ENCODE data around the gene GSG1. TPM values are rescaled to one million over a fixed set of nuclear protein-coding genes. Genes with fewer than 3 reads are reported as not detected.
"Not testable (repeated sequence)": the region's sequence is repeated elsewhere in the genome, so short reads cannot be mapped to it uniquely, and the experiment has no call there.

GSG1 gene
- total RNA-seq, 8 experiments from 2014 or later, result 0.29 to 0.79 (median 0.46) TPM; not detected in 1

DNA sequence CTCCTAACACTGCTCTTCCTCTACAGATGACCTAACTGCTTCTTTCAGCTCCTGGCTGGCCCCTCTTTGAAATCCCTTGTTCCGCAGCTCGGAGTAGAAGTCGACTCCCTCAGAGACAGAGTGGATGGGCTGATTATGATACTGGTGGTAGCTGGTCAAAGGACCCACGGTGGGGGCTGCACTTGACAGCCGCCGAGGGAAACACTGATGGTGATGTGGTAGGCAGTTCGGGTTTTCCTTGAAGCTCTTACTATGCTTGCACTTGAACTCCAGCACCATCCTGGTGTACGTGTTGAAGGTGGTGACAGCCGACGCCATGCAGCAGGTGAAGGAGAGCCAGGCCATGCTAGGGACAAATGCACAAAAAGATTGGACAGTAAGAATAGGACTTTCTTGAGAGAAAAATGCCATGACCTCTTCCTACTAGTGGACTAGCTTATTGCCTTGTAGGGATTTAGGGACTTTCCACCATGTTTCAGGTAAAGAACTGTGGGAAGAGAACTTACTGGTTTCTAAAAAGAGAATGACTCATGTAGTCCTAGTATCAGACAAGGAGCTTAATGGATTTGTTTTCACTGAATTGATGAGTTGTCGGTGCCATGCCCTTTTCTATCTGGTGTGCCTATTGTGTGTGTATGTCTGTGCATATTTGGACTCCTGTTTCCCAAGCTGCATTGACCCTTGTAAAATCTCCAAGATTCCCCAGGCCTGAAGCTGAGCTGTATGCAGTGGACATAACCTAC lies 18.4 kb downstream of the GSG1 start:
- in situ Hi-C loops (cut with MboI; ENCODE audit: low pct_unique_long_range_greater_than_20kb in 2 of 9, low sequenced_read_pairs in 9 of 9, unreplicated experiment in 9 of 9), result loop anchor here in 1 of 9 experiments (25.0 kb wide), 1 partner anchor 127 kb away; no protein-coding TSS in a partner anchor
- WGBS, 10 experiments, result 79 to 100% (median 96%) methylated on average over 1 to 7 of the region's 11 CpGs; no CpG with 5 or more reads in 4 of the 10 experiments

GRCh38 chr12:13083638-13084037 lies 19.8 kb downstream of the GSG1 start:
- WGBS, 10 experiments, result 100% methylated on average over 4 of the region's 5 CpGs; no CpG with 5 or more reads in 9 of the 10 experiments
- not testable (repeated sequence) for H3K27ac ChIP-seq; H3K4me3 ChIP-seq; ATAC-seq (replicated peaks in 6 of 8); H3K4me1 ChIP-seq (replicated peaks in 1 of 2)
- in situ Hi-C loops (cut with MboI; ENCODE audit: low pct_unique_long_range_greater_than_20kb in 2 of 9, low sequenced_read_pairs in 9 of 9, unreplicated experiment in 9 of 9), result loop anchor here in 1 of 9 experiments (25.0 kb wide), 1 partner anchor 129 kb away; no protein-coding TSS in a partner anchor

More for the DNA sequence above, 18.4 kb downstream of the GSG1 start:
- Histone ChIP-seq H3K4me3 (no peak overlapping the region), H3K27ac (no peak overlapping the region), H3K4me1 (replicated peaks in 1 of 2) (peaks cover 11 to 13% of the 10 kb centered on the region in 2 donors)
- no peak for ATAC-seq (replicated peaks in 6 of 8)

DNA sequence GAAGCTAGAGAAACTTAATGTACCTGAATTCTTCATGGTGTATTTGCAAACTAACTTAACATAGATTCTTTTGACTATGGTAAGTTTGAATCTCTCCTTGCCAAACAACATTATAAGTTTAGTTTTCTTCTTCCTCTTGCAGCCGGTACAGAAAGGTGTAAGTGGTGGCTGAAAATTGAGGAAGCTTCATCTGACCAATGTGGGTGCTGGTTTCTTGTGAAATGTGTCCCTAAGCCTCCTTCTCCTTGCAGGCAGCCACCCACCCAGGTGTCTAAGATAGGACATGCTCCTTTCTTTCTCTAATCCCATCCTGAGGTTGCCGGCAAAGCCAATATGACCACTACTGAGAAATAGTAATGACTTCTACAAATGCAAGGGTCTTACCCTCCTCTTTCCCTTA lies 20.6 kb downstream of the GSG1 start:
- H3K4me3 ChIP-seq, result no peak overlapping the region
- H3K4me1 ChIP-seq (replicated peaks in 1 of 2), result peaks cover under 1 to 2% of the 10 kb centered on the region in 2 donors
- WGBS, 10 experiments, result 80 to 100% (median 100%) methylated on average over 1 to 2 of the region's 2 CpGs; no CpG with 5 or more reads in 2 of the 10 experiments
- ATAC-seq (replicated peaks in 6 of 8), result no peak
- in situ Hi-C loops (cut with MboI; ENCODE audit: low pct_unique_long_range_greater_than_20kb in 2 of 9, low sequenced_read_pairs in 9 of 9, unreplicated experiment in 9 of 9), result loop anchor here in 1 of 9 experiments (25.0 kb wide), 1 partner anchor 129 kb away; no protein-coding TSS in a partner anchor
- H3K27ac ChIP-seq, result no peak overlapping the region

GRCh38 chr12:13080266-13080665 lies 23.2 kb downstream of the GSG1 start:
- Histone ChIP-seq H3K4me3 (no peak overlapping the region), H3K27ac (no peak overlapping the region), H3K4me1 (replicated peaks in 1 of 2) (no peaks in the 10 kb centered on the region)
- in situ Hi-C loops (cut with MboI; ENCODE audit: low pct_unique_long_range_greater_than_20kb in 2 of 9, low sequenced_read_pairs in 9 of 9, unreplicated experiment in 9 of 9), result loop anchor here in 1 of 9 experiments (25.0 kb wide), 1 partner anchor 132 kb away; no protein-coding TSS in a partner anchor
- ATAC-seq (replicated peaks in 6 of 8), result no peak
- 64 to 100% (median 92%) methylated on average over 1 to 3 of the region's 3 CpGs; no CpG with 5 or more reads in 1 of the 10 experiments for WGBS, 10 experiments

GRCh38 chr12:13079440-13079906 lies 24.0 kb downstream of the GSG1 start:
- no peaks in the 10 kb centered on the region for H3K4me1 ChIP-seq (replicated peaks in 1 of 2)
- H3K4me3 ChIP-seq, result no peak overlapping the region
- H3K27ac ChIP-seq, result no peak overlapping the region
- 40 to 100% (median 73%) methylated on average over 1 to 5 of the region's 8 CpGs; no CpG with 5 or more reads in 2 of the 10 experiments for WGBS, 10 experiments
- in situ Hi-C loops (cut with MboI; ENCODE audit: low pct_unique_long_range_greater_than_20kb in 2 of 9, low sequenced_read_pairs in 9 of 9, unreplicated experiment in 9 of 9), result loop anchor here in 1 of 9 experiments (25.0 kb wide), 1 partner anchor 133 kb away; no protein-coding TSS in a partner anchor
- ATAC-seq (replicated peaks in 6 of 8), result no peak

DNA sequence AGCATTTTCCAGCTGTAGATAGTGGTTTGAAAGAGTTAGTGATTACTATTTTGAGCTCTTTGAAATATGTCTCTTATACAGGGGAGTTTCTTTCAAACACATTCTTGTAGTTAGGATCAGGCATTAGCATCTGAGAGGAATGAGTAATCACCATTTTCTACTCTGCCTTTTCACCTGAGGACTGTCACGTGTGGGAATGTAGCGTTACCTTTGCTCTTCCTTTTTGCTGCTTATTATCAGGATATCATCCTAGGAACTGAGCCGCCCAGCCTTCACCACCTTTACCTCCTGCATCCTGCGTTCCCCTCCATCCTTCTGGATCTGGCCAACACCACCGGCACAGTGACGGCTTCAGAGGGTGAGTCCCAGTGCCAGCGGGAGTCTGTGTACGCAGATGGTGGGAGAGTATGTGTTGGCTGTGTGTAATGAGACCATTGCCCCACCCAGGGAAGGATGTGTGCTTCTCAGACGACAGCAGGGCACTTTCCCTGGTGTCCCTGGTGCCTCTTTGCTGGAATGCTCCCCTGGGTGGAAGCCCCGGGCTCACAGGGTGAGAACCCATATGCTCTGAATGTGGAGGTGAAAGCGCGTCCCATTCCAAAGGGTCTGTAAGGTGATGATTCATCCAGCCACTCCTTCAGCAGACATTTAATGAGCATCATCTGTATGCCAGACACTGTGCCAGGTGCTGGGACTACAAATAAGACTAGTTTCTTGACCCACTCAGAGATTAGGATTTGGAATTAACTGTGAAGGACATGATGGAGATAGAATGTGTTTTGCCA lies 27.5 kb downstream of the GSG1 start:
- 20 to 100% (median 91%) methylated on average over 1 to 6 of the region's 12 CpGs; no CpG with 5 or more reads in 2 of the 10 experiments for WGBS, 10 experiments
- no peak overlapping the region for H3K27ac ChIP-seq
- in situ Hi-C loops (cut with MboI; ENCODE audit: low pct_unique_long_range_greater_than_20kb in 2 of 9, low sequenced_read_pairs in 9 of 9, unreplicated experiment in 9 of 9), result loop anchor here in 1 of 9 experiments (25.0 kb wide), 1 partner anchor 136 kb away; no protein-coding TSS in a partner anchor

GRCh38 chr12:13075118-13075480 lies 28.4 kb downstream of the GSG1 start:
- ATAC-seq (replicated peaks in 6 of 8), result no peak
- in situ Hi-C loops (cut with MboI; ENCODE audit: low pct_unique_long_range_greater_than_20kb in 2 of 9, low sequenced_read_pairs in 9 of 9, unreplicated experiment in 9 of 9), result loop anchor here in 1 of 9 experiments (25.0 kb wide), 1 partner anchor 137 kb away; no protein-coding TSS in a partner anchor
- no peaks in the 10 kb centered on the region for H3K4me1 ChIP-seq (replicated peaks in 1 of 2)
- no peak overlapping the region for H3K4me3 ChIP-seq
- H3K27ac ChIP-seq, result no peak overlapping the region

More for the DNA sequence above, 27.5 kb downstream of the GSG1 start:
- no peaks in the 10 kb centered on the region for H3K4me1 ChIP-seq (replicated peaks in 1 of 2)
- no peak for ATAC-seq (replicated peaks in 6 of 8)
- no peak overlapping the region for H3K4me3 ChIP-seq

- in situ Hi-C loops (cut with MboI; ENCODE audit: low pct_unique_long_range_greater_than_20kb in 2 of 9, low sequenced_read_pairs in 9 of 9, unreplicated experiment in 9 of 9), result loop anchor here in 1 of 9 experiments (25.0 kb wide), 1 partner anchor 138 kb away; no protein-coding TSS in a partner anchor
- Histone ChIP-seq H3K4me3 (no peak overlapping the region), H3K4me1 (replicated peaks in 1 of 2) (no peaks in the 10 kb centered on the region), H3K27ac (no peak overlapping the region)
- WGBS, 10 experiments, result 0 to 100% (median 89%) methylated on average over 1 to 3 of the region's 3 CpGs; no CpG with 5 or more reads in 2 of the 10 experiments
- no peak for ATAC-seq (replicated peaks in 6 of 8)
Observed at GRCh38 chr12:13074396-13075117, 28.9 kb downstream of the GSG1 start.

DNA sequence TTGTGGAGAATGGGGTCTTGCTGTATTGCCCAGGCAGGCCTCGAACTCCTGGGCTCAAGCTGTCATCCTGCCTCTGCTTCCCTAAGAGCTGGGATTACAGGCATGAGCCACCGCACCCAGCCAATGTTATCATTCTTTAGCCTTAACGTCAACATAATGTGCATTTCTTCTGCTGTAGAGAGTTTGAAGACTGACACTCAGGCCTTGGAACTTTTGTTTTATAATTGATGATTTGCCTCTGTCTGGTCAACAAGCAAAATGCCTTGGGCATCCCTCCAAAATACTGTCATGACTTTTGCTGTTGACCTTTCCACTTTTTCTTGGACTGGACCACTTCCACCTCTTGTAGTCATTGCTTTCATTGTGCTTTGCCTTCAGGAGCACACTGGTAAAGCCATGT lies 30.3 kb downstream of the GSG1 start:
- H3K4me3 ChIP-seq, result no peak overlapping the region
- peak in 1 of 8 experiments; percentile 71 for ATAC-seq (replicated peaks in 6 of 8)
- WGBS, 10 experiments, result 60 to 100% (median 96%) methylated on average over 1 to 3 of the region's 3 CpGs; no CpG with 5 or more reads in 4 of the 10 experiments
- no peak overlapping the region for H3K27ac ChIP-seq
- no peaks in the 10 kb centered on the region for H3K4me1 ChIP-seq (replicated peaks in 1 of 2)
- in situ Hi-C loops (cut with MboI; ENCODE audit: low pct_unique_long_range_greater_than_20kb in 2 of 9, low sequenced_read_pairs in 9 of 9, unreplicated experiment in 9 of 9), result no loop called here

DNA sequence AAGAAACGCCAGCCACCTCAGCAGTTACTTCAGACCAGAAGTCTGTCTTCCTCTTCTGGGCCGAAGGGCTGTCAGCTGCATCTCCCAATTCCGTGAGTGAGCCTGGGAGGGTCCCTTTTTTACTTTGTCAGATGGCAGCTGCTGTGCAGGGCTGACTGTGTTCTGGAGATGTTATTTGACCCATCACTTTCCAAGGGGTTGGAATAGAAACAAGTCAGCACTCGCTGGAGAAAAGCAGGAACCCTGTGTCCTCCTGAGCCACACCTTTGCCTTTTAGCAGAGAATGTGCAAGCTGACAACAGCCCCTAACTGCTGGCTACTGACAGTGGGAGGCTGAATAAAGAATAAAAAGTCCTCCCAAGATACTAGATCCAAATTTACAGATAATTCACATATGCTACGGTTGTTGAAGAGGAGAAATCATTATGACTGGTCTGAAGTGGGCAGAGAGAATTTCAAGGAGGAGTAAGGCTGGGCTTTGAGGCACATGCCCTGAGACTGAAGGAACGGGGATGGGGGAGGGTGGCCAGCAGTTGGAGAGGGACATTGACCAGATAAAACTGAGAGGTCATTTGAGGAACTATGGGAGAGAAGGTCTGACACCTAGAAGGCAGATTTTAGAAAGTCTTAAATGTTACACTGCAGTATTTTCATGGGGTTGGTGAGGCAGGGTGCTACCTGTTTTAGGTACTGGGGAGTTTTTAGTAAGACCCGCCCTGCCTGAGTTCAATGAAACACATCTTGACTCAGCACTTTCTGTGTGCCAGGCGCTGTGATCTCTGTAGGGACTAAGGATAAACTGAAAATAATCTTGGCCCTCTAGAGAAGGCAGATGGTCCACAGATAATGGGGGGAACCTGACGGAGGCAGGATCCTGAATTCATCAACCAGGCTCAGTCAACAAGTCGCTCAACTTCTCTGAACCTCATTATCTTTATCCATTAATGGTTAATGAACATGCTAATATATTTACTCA lies 31.9 kb downstream of the GSG1 start:
- in situ Hi-C loops (cut with MboI; ENCODE audit: low pct_unique_long_range_greater_than_20kb in 2 of 9, low sequenced_read_pairs in 9 of 9, unreplicated experiment in 9 of 9), result no loop called here
- no peak overlapping the region for H3K4me3 ChIP-seq
- no peaks in the 10 kb centered on the region for H3K4me1 ChIP-seq (replicated peaks in 1 of 2)
- no peak for ATAC-seq (replicated peaks in 6 of 8)
- 65 to 100% (median 87%) methylated on average over 1 to 6 of the region's 10 CpGs; no CpG with 5 or more reads in 1 of the 10 experiments for WGBS, 10 experiments
- H3K27ac ChIP-seq, result no peak overlapping the region

DNA sequence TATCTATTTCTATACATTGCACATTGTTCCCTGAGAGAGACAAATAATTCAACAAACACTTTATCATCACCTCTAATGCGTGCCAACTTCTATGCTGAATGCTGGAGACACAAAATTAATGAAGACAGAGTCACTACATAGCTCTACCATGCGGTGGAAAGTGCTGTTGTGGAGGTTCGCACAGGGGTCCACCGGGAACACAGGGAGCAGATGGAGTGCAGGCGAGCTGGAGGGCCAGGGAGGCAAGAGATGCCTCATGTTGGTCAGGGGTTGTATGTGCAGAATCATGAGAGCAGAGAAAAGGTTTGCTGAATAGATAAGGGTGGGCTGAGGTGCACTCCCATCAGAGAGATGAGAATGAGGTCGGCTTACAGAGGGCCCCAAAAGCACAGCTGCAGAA lies 34.1 kb downstream of the GSG1 start:
- no peak overlapping the region for H3K4me3 ChIP-seq
- no peak for ATAC-seq (replicated peaks in 6 of 8)
- H3K27ac ChIP-seq, result no peak overlapping the region
- H3K4me1 ChIP-seq (replicated peaks in 1 of 2), result no peaks in the 10 kb centered on the region
- WGBS, 10 experiments, result 0 to 96% (median 91%) methylated on average over 1 to 5 of the region's 6 CpGs; no CpG with 5 or more reads in 2 of the 10 experiments
- in situ Hi-C loops (cut with MboI; ENCODE audit: low pct_unique_long_range_greater_than_20kb in 2 of 9, low sequenced_read_pairs in 9 of 9, unreplicated experiment in 9 of 9), result no loop called here
